Measurements from ENCODE around the gene NKD2.
"Not testable (repeated sequence)": the region's sequence is repeated elsewhere in the genome, so short reads cannot be mapped to it uniquely, and the experiment has no call there.

The NKD2 gene

GRCh38 chr5:1014781-1015221 is 6.2 kb downstream of the NKD2 start:
- DNase-seq, result no peak

- no peak for DNase-seq
These were observed 6.9 kb downstream of the NKD2 start for GRCh38 chr5:1015507-1015906.

- no peak for DNase-seq
These were observed 7.4 kb downstream of the NKD2 start for GRCh38 chr5:1016036-1016435.

- no peak for DNase-seq
These were observed 7.9 kb downstream of the NKD2 start for GRCh38 chr5:1016476-1016875.

GRCh38 chr5:1017056-1017455 is 8.5 kb downstream of the NKD2 start:
- DNase-seq, result no peak

GRCh38 chr5:1017691-1018455 is 9.3 kb downstream of the NKD2 start:
- no peak for DNase-seq

GRCh38 chr5:1018596-1018995 is 10.0 kb downstream of the NKD2 start:
- DNase-seq, result no peak

- no peak for DNase-seq
These were observed 10.7 kb downstream of the NKD2 start for GRCh38 chr5:1019001-1019905.

- DNase-seq, result no peak
These were observed 11.9 kb downstream of the NKD2 start for GRCh38 chr5:1020452-1020961.

- DNase-seq, result peak; percentile 16
These were observed 12.8 kb downstream of the NKD2 start for GRCh38 chr5:1021136-1021968.

GRCh38 chr5:1021969-1022336 is 13.4 kb downstream of the NKD2 start:
- not testable (repeated sequence) for DNase-seq

- DNase-seq, result no peak
These were observed 18.4 kb downstream of the NKD2 start for GRCh38 chr5:1026700-1027621.

- no peak for DNase-seq
These were observed 19.2 kb downstream of the NKD2 start for GRCh38 chr5:1027631-1028441.

- DNase-seq, result no peak
These were observed 20.1 kb downstream of the NKD2 start for GRCh38 chr5:1028481-1029281.

- no peak for DNase-seq
These were observed 20.8 kb downstream of the NKD2 start for GRCh38 chr5:1029282-1029944.

GRCh38 chr5:1029945-1030625 is 21.5 kb downstream of the NKD2 start:
- DNase-seq, result no peak

- no peak for DNase-seq
These were observed 22.2 kb downstream of the NKD2 start for GRCh38 chr5:1030801-1031271.

GRCh38 chr5:1031306-1031959 is 22.8 kb downstream of the NKD2 start:
- no peak for DNase-seq

Data from NCI-H69 (cell line).